H1 (cell line): ENCODE measurements around the gene OR52I2. TPM values are rescaled to one million over a fixed set of nuclear protein-coding genes. Genes with fewer than 3 reads are reported as not detected.

Experiments used
- CTCF ChIA-PET: fragments of 300-600 bp; sonication (Branson Sonifier 250); formaldehyde crosslinking; loops from one replicate; lab custom pipeline; 2021; ENCODE audit not compliant: partially characterized antibody; lab: Charles Lee
- POLR2A ChIA-PET: fragments of 300-600 bp; sonication (Branson Sonifier 250); formaldehyde crosslinking; loops from one replicate; lab custom pipeline; 2021; ENCODE audit warnings: inconsistent platforms; ENCODE audit not compliant: partially characterized antibody; lab: Charles Lee
- DNase-seq, 2 experiments: peaks; one replicate each; pipeline versions ENCODE4 v3.0.0 to v3.0.0-alpha.2; 2010 to 2022; ENCODE audit warnings: low spot score in 2 of 2, low read depth in 1 of 2, mixed read lengths in 1 of 2
- FAIRE-seq: peaks from 2 replicates; lab custom pipeline; 2011; peaks lifted over from hg19 to GRCh38; lab: Jason Lieb, UNC
- H2AFZ ChIP-seq: 2 replicates; pipeline ENCODE4 v1.8.1; 2012; ENCODE audit warnings: low read length, inconsistent platforms
- H2AK5ac ChIP-seq: 2 replicates; pipeline ENCODE4 v1.6.1; 2013; ENCODE audit warnings: low read depth, low read length
- H2BK120ac ChIP-seq: replicated peaks from 2 replicates; pipeline ENCODE3; 2013; ENCODE audit warnings: low read depth, low read length, inconsistent platforms
- H2BK12ac ChIP-seq: 2 replicates; pipeline ENCODE4 v1.6.1; 2013; ENCODE audit warnings: low read depth, low read length
- H2BK15ac ChIP-seq: 2 replicates; pipeline ENCODE4 v1.6.1; 2013; ENCODE audit warnings: low read length
- H2BK20ac ChIP-seq: 2 replicates; pipeline ENCODE4 v1.6.1; 2013; ENCODE audit warnings: low read length
- H2BK5ac ChIP-seq: 2 replicates; pipeline ENCODE4 v1.6.1; 2013; ENCODE audit warnings: low read depth, low read length
- H3K14ac ChIP-seq: 2 replicates; pipeline ENCODE4 v1.6.1; 2013; ENCODE audit warnings: inconsistent platforms; ENCODE audit not compliant: insufficient read length
- H3K18ac ChIP-seq: 2 replicates; pipeline ENCODE4 v1.6.1; 2013; ENCODE audit warnings: low read length; ENCODE audit errors: extremely low read depth
- H3K23ac ChIP-seq: 2 replicates; pipeline ENCODE4 v1.6.1; 2013; ENCODE audit warnings: inconsistent platforms; ENCODE audit not compliant: insufficient read length
- H3K23me2 ChIP-seq: 2 replicates; pipeline ENCODE4 v1.6.1; 2013; ENCODE audit warnings: low read depth, low read length
- H3K27ac ChIP-seq: 2 replicates; pipeline ENCODE4 v1.6.1; 2011; ENCODE audit warnings: low read depth, low read length, inconsistent platforms
- H3K27me3 ChIP-seq, 4 experiments: replicated peaks in 1 of 4; 1 replicate in 1 of 4; 2 replicates in 3 of 4; pipeline versions ENCODE4 v1.6.1 to v1.8.1; 2011 to 2013; ENCODE audit warnings: low read length in 3 of 4, mild to moderate bottlenecking in 3 of 4, inconsistent platforms in 2 of 4, mixed read lengths in 2 of 4, moderate library complexity in 1 of 4; ENCODE audit not compliant: control insufficient read depth in 3 of 4, insufficient read depth in 3 of 4; ENCODE audit errors: extremely low read depth in 1 of 4
- H3K36me3 ChIP-seq, 4 experiments: 2 replicates each; pipeline versions ENCODE4 v1.6.1 to v1.8.1; 2011 to 2013; ENCODE audit warnings: mild to moderate bottlenecking in 4 of 4, low read length in 3 of 4, moderate library complexity in 2 of 4, control low read depth in 1 of 4, inconsistent platforms in 1 of 4; ENCODE audit not compliant: insufficient read depth in 4 of 4, control insufficient read depth in 2 of 4
- H3K4ac ChIP-seq: replicated peaks from 2 replicates; pipeline ENCODE3; 2013; ENCODE audit warnings: low read length, low read depth, mixed read lengths, inconsistent platforms; ENCODE audit not compliant: insufficient read length
- H3K4me1 ChIP-seq, 4 experiments: replicated peaks in 1 of 4; 1 replicate in 1 of 4; 2 replicates in 3 of 4; pipeline versions ENCODE4 v1.6.1 to v1.8.1; 2011 to 2013; ENCODE audit warnings: low read length in 3 of 4, inconsistent platforms in 2 of 4, mixed read lengths in 1 of 4; ENCODE audit not compliant: insufficient read depth in 4 of 4, control insufficient read depth in 3 of 4
- H3K4me2 ChIP-seq, 2 experiments: 2 replicates each; pipeline versions ENCODE4 v1.6.1 to v1.8.1; 2011 to 2013; ENCODE audit warnings: low read depth in 2 of 2, low read length in 2 of 2, control low read depth in 1 of 2, inconsistent platforms in 1 of 2, mild to moderate bottlenecking in 1 of 2; ENCODE audit not compliant: insufficient read depth in 1 of 2
- H3K4me3 ChIP-seq, 4 experiments: fragments of 200-600, 300-600 bp in 1 of 4; sonication (generic), shearing (Covaris generic), sonication (Bioruptor Twin) in 1 of 4; 2 replicates each; pipeline versions ENCODE4 v1.5.1 to v1.8.1; 2011 to 2016; ENCODE audit warnings: low read length in 4 of 4, low read depth in 3 of 4, control low read depth in 2 of 4, inconsistent platforms in 2 of 4, mild to moderate bottlenecking in 2 of 4, mixed read lengths in 1 of 4, moderate library complexity in 1 of 4; ENCODE audit not compliant: insufficient read depth in 2 of 4; ENCODE audit errors: extremely low read depth in 1 of 4
- H3K56ac ChIP-seq: replicated peaks from 2 replicates; pipeline ENCODE3; 2013; ENCODE audit warnings: low read depth, mild to moderate bottlenecking, mixed read lengths, low read length, inconsistent platforms; ENCODE audit not compliant: insufficient read length
- H3K79me1 ChIP-seq: 2 replicates; pipeline ENCODE4 v1.6.1; 2013; ENCODE audit warnings: low read depth, low read length, control low read depth
- H3K79me2 ChIP-seq, 2 experiments: 2 replicates each; pipeline versions ENCODE4 v1.6.1 to v1.8.1; 2012 to 2013; ENCODE audit warnings: low read length in 2 of 2, mild to moderate bottlenecking in 2 of 2, inconsistent platforms in 1 of 2; ENCODE audit not compliant: insufficient read depth in 2 of 2, control insufficient read depth in 1 of 2
- H3K9ac ChIP-seq, 4 experiments: replicated peaks in 1 of 4; 1 replicate in 1 of 4; 2 replicates in 3 of 4; pipeline versions ENCODE4 v1.6.1 to v1.8.1; 2011 to 2013; ENCODE audit warnings: low read depth in 3 of 4, low read length in 3 of 4, control low read depth in 2 of 4, mild to moderate bottlenecking in 2 of 4, moderate library complexity in 2 of 4, inconsistent platforms in 1 of 4; ENCODE audit errors: extremely low read depth in 1 of 4
- H3K9me3 ChIP-seq, 2 experiments: 2 replicates each; pipeline versions ENCODE4 v1.6.1 to v1.8.1; 2012 to 2013; ENCODE audit warnings: mild to moderate bottlenecking in 2 of 2, moderate library complexity in 2 of 2, control low read depth in 1 of 2, inconsistent platforms in 1 of 2, low read depth in 1 of 2, low read length in 1 of 2, mixed read lengths in 1 of 2; ENCODE audit not compliant: insufficient read depth in 2 of 2
- H4K20me1 ChIP-seq, 2 experiments: replicated peaks in 1 of 2; 2 replicates each; pipeline versions ENCODE3 to v1.8.1; 2011 to 2013; ENCODE audit warnings: inconsistent platforms in 2 of 2, low read length in 2 of 2, mild to moderate bottlenecking in 1 of 2; ENCODE audit not compliant: insufficient read depth in 2 of 2, control insufficient read depth in 1 of 2
- H4K5ac ChIP-seq: 2 replicates; pipeline ENCODE4 v1.6.1; 2013; ENCODE audit warnings: low read length, low read depth, mixed read lengths, inconsistent platforms; ENCODE audit not compliant: insufficient read length
- H4K8ac ChIP-seq: 2 replicates; pipeline ENCODE4 v1.8.0; 2013; ENCODE audit warnings: mild to moderate bottlenecking, moderate library complexity, low read length, inconsistent platforms; ENCODE audit not compliant: insufficient read depth; ENCODE audit errors: extremely low read depth
- H4K91ac ChIP-seq: replicated peaks from 2 replicates; pipeline ENCODE3; 2013; ENCODE audit warnings: low read length, mixed read lengths, inconsistent platforms; ENCODE audit not compliant: insufficient read length
- ATF2 ChIP-seq: IDR thresholded peaks from 2 replicates; pipeline ENCODE4 v1.6.1; 2012; ENCODE audit warnings: low read length, inconsistent platforms
- CEBPB ChIP-seq: IDR thresholded peaks from 2 replicates; pipeline ENCODE4 v1.6.1; 2012; ENCODE audit warnings: low read depth, low read length
- EP300 ChIP-seq, 2 experiments: IDR thresholded peaks; 1 replicate in 1 of 2; 2 replicates in 1 of 2; pipeline ENCODE4 v1.6.1; 2011 to 2012; ENCODE audit warnings: low read depth in 2 of 2, low read length in 2 of 2, mild to moderate bottlenecking in 2 of 2, borderline replicate concordance in 1 of 2, inconsistent platforms in 1 of 2, moderate library complexity in 1 of 2
- GABPA ChIP-seq: IDR thresholded peaks from 2 replicates; pipeline ENCODE4 v1.6.1; 2011; ENCODE audit warnings: mild to moderate bottlenecking, low read length, moderate library complexity, borderline replicate concordance; ENCODE audit not compliant: insufficient read depth
- NANOG ChIP-seq: IDR thresholded peaks from 2 replicates; pipeline ENCODE4 v1.6.1; 2011; ENCODE audit warnings: low read length, low read depth, mild to moderate bottlenecking, inconsistent platforms; ENCODE audit not compliant: insufficient read depth, poor library complexity, severe bottlenecking
- PHF8 ChIP-seq: fragments of 200-600 bp; sonication (generic); conservative IDR thresholded peaks from 2 replicates; pipeline ENCODE4 v1.7.1; 2012; ENCODE audit warnings: low read depth, mild to moderate bottlenecking, inconsistent platforms, low read length, moderate library complexity
- SP1 ChIP-seq: IDR thresholded peaks from 2 replicates; pipeline ENCODE4 v1.6.1; 2011; ENCODE audit warnings: low read depth, low read length
- SP2 ChIP-seq: IDR thresholded peaks from 2 replicates; pipeline ENCODE4 v1.6.1; 2012; ENCODE audit warnings: mild to moderate bottlenecking, low read length, inconsistent platforms
- SRF ChIP-seq: IDR thresholded peaks from 2 replicates; pipeline ENCODE4 v1.6.1; 2011; ENCODE audit warnings: mild to moderate bottlenecking, low read depth, low read length, moderate library complexity
- TAF1 ChIP-seq: IDR thresholded peaks from 2 replicates; pipeline ENCODE4 v1.6.1; 2011; ENCODE audit warnings: mild to moderate bottlenecking, low read depth, low read length
- WGBS, 2 experiments: shearing (Covaris generic) in 1 of 2; methylation state at CpG; one replicate each; pipeline versions ENCODE4 v1.1.6 to v1.1.7; 2013 to 2015; ENCODE audit warnings: low lambda C conversion rate in 2 of 2, mixed read lengths in 2 of 2, inconsistent platforms in 1 of 2, low coverage in 1 of 2, missing lambda C conversion rate in 1 of 2; ENCODE audit not compliant: insufficient replicate concordance in 2 of 2, insufficient coverage in 1 of 2, insufficient read length in 1 of 2; ENCODE audit errors: extremely low coverage in 1 of 2, missing lambda C conversion rate in 1 of 2; 5-methylcytosine and 5-hydroxymethylcytosine counted together
- polyA plus RNA-seq, 7 experiments: library from polyadenylated mRNA; depleted of rRNA in 3 of 7; stranded (reverse) in 5 of 7; unstranded in 2 of 7; fragments of >200 nt in 5 of 7; fragments of 200-250 nt in 2 of 7; gene quantifications; 1 replicate in 5 of 7; 2 replicates in 1 of 7; 4 replicates in 1 of 7; pipeline versions ENCODE4 v1.2.1 to v1.2.3, GENCODE V29; 2011 to 2013; ENCODE audit warnings: missing spikeins in 2 of 7, mixed read lengths in 2 of 7
- total RNA-seq: library from RNA; stranded (reverse); fragmentation: NEBNext Ultra II Directional; extraction: Animal tissue kit (Norgen Biotek cat#: 25700); gene quantifications from 2 replicates; pipeline ENCODE4 v1.2.1, GENCODE V29; 2021

OR52I2 gene
- total and polyA plus RNA-seq, 2 of the 8 experiments (the other 6 are each of a cell fraction or from before 2014, with no cell fraction given) = not detected

- no peaks in the 10 kb centered on the region for H3K79me1 ChIP-seq
- H3K56ac ChIP-seq = no peak overlapping the region
- H3K9ac ChIP-seq = no peak overlapping the region
- H3K4me3 ChIP-seq = no peak overlapping the region
- no peak overlapping the region for H2BK5ac ChIP-seq
- no peaks in the 10 kb centered on the region for H3K79me2 ChIP-seq
- H2BK15ac ChIP-seq = no peak overlapping the region
- H3K23me2 ChIP-seq = no peaks in the 10 kb centered on the region
- H3K14ac ChIP-seq = no peak overlapping the region
- H2BK120ac ChIP-seq = no peak overlapping the region
- WGBS, 2 experiments = 91% methylated on average over 8 of the region's 8 CpGs; no CpG with 5 or more reads in 1 of the 2 experiments
- ChIA-PET CTCF (interaction anchor here (0.6 to 2.6 kb wide), 7 partner anchors 8 to 1819 kb away, joined by 3 to 12 read pairs (median 4); no protein-coding TSS in a partner anchor), POLR2A (no interaction called here)
- H3K4me2 ChIP-seq = no peak overlapping the region
- H4K91ac ChIP-seq = no peak overlapping the region
- H2AFZ ChIP-seq = no peak overlapping the region; the same call in 1 of the 2 replicates
- H2BK20ac ChIP-seq = no peak overlapping the region
- H3K18ac ChIP-seq = no peak overlapping the region
- H3K27ac ChIP-seq = no peak overlapping the region
- H4K8ac ChIP-seq = no peak overlapping the region
- DNase-seq = no peak
- no peaks in the 10 kb centered on the region for H3K9me3 ChIP-seq
- no peak for FAIRE-seq
- no peaks in the 10 kb centered on the region for H3K36me3 ChIP-seq
- H3K4me1 ChIP-seq = peaks cover 0 to 3% (median 2%) of the 10 kb centered on the region in 4 experiments; a peak in 3 of 7 replicates
- H3K27me3 ChIP-seq = no peaks in the 10 kb centered on the region
- no peak overlapping the region for H4K5ac ChIP-seq
- H2AK5ac ChIP-seq = no peak overlapping the region
- no peak overlapping the region for H3K23ac ChIP-seq
- H4K20me1 ChIP-seq = no peaks in the 10 kb centered on the region
- H2BK12ac ChIP-seq = no peak overlapping the region
- H3K4ac ChIP-seq = no peak overlapping the region
- TF ChIP-seq EP300 (IDR thresholded peaks at IDR 0.05; ENCODE audit: borderline replicate concordance in 1 of 2, low read depth in 2 of 2, low read length in 2 of 2) (no peak), NANOG (no peak), GABPA (no peak), PHF8 (no peak), SP2 (no peak), ATF2 (no peak), SP1 (no peak), CEBPB (no peak), SRF (no peak), TAF1 (no peak)
Observed at GRCh38 chr11:4559527-4560440, 21.8 kb upstream of the OR52I2 start.
